Lower leg skin (tissue), 3 donors: ENCODE results near the gene ITSN1.

ENCODE experiments used
- CTCF ChIP-seq, 3 donors: fragments of 450-650 bp; IDR thresholded peaks; one replicate each; pipeline ENCODE4 v1.5.1; 2016; ENCODE audit warnings: antibody characterized with exemption in 3 of 3, mild to moderate bottlenecking in 3 of 3, moderate library complexity in 2 of 3
- POLR2A ChIP-seq, 2 donors: fragments of 450-650 bp; IDR thresholded peaks; one replicate each; pipeline ENCODE4 v1.6.1; 2016 to 2017; ENCODE audit warnings: antibody characterized with exemption in 2 of 2, mild to moderate bottlenecking in 1 of 2, moderate library complexity in 1 of 2

GRCh38 chr21:33666153-33666552 lies 23.9 kb downstream of the ITSN1 start:
- TF ChIP-seq CTCF (IDR thresholded peaks at IDR 0.05) (no peak), POLR2A (IDR thresholded peaks at IDR 0.05) (no peak)
